MG63 (cell line): ENCODE results near the gene TBC1D14. TPM values are rescaled to one million over a fixed set of nuclear protein-coding genes. Genes with fewer than 3 reads are reported as not detected.

Experiments
- DNase-seq: peaks from one replicate; pipeline ENCODE4 v3.0.0-alpha.2; 2020
- H3K27me3 ChIP-seq: fragments of 250-450 bp; sonication (Bioruptor Pico); 2 replicates; pipeline ENCODE4 v1.5.1; 2020; ENCODE audit warnings: mild to moderate bottlenecking, moderate library complexity
- H3K36me3 ChIP-seq: fragments of 250-450 bp; sonication (Bioruptor Pico); 2 replicates; pipeline ENCODE4 v1.5.1; 2020; ENCODE audit warnings: mild to moderate bottlenecking, moderate library complexity
- H3K4me3 ChIP-seq: fragments of 250-450 bp; sonication (Bioruptor Pico); 2 replicates; pipeline ENCODE4 v1.5.1; 2020; ENCODE audit warnings: mild to moderate bottlenecking, moderate library complexity
- H3K9me3 ChIP-seq: fragments of 250-450 bp; sonication (Bioruptor Pico); 2 replicates; pipeline ENCODE4 v1.5.1; 2020; ENCODE audit warnings: mild to moderate bottlenecking, moderate library complexity
- total RNA-seq: library from RNA; depleted of rRNA; stranded (reverse); fragments of >200 nt; shearing (Covaris generic); gene quantifications from 2 replicates; pipeline ENCODE4 v1.2.3, GENCODE V29; 2014; ENCODE audit warnings: low replicate concordance

TBC1D14 gene
- total RNA-seq, 1 experiment from 2014 or later: 16.3 TPM

GRCh38 chr4:7043284-7044136, 133.9 kb downstream of the TBC1D14 start, which contains the start of gene TADA2B:
Gene TADA2B, plus strand, starts transcription at chr4:7043372. Its CDS starts 208 bp downstream, at chr4:7043580.
- DNase-seq: peak; percentile 27
- H3K36me3 ChIP-seq: no peaks in the 10 kb centered on the region
- no peaks in the 10 kb centered on the region for H3K9me3 ChIP-seq
- no peaks in the 10 kb centered on the region for H3K27me3 ChIP-seq
- H3K4me3 ChIP-seq: peak within 1 kb of the TSS; percentile 82

- Histone ChIP-seq H3K36me3 (no peaks in the 10 kb centered on the region), H3K27me3 (no peaks in the 10 kb centered on the region), H3K9me3 (no peaks in the 10 kb centered on the region), H3K4me3 (peak overlapping the region; percentile 82)
- DNase-seq: no peak
Measured at GRCh38 chr4:7044137-7044930, 134.7 kb downstream of the TBC1D14 start.

DNA sequence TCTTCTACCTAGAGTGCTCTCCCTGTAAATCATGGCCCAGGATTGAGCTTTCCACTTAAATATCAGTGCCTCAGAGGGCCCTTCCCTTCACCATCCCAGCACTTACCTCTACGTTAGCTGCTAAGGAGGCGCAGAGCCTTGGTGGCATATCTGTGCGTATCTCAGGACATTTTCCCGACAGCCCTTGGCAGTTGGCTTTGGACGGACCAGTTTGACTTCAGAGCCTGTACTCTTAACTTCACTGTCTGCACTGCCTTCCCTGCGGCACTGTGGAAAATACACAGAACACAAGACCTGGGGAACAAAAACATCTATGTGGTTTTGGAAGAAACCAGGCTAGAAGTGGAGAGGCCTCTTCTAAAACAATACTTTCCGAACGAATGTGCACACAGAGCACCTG, 135.9 kb downstream of the TBC1D14 start:
- Histone ChIP-seq H3K4me3 (no peak overlapping the region), H3K36me3 (no peaks in the 10 kb centered on the region), H3K27me3 (no peaks in the 10 kb centered on the region), H3K9me3 (no peaks in the 10 kb centered on the region)
- DNase-seq: no peak

GRCh38 chr4:7045961-7046921, 136.6 kb downstream of the TBC1D14 start:
- Histone ChIP-seq H3K4me3 (no peak overlapping the region), H3K9me3 (no peaks in the 10 kb centered on the region), H3K27me3 (no peaks in the 10 kb centered on the region), H3K36me3 (no peaks in the 10 kb centered on the region)
- DNase-seq: no peak

GRCh38 chr4:7046971-7047370, 137.3 kb downstream of the TBC1D14 start:
- Histone ChIP-seq H3K4me3 (no peak overlapping the region), H3K9me3 (no peaks in the 10 kb centered on the region), H3K36me3 (no peaks in the 10 kb centered on the region), H3K27me3 (no peaks in the 10 kb centered on the region)
- no peak for DNase-seq

GRCh38 chr4:7048642-7049041, 139.0 kb downstream of the TBC1D14 start:
- no peaks in the 10 kb centered on the region for H3K36me3 ChIP-seq
- H3K4me3 ChIP-seq: no peak overlapping the region
- H3K9me3 ChIP-seq: no peaks in the 10 kb centered on the region

GRCh38 chr4:7049295-7049694, 139.7 kb downstream of the TBC1D14 start:
- Histone ChIP-seq H3K4me3 (no peak overlapping the region), H3K36me3 (no peaks in the 10 kb centered on the region), H3K27me3 (no peaks in the 10 kb centered on the region), H3K9me3 (no peaks in the 10 kb centered on the region)
- no peak for DNase-seq

More at GRCh38 chr4:7048642-7049041, 139.0 kb downstream of the TBC1D14 start:
- no peak for DNase-seq
- H3K27me3 ChIP-seq: no peaks in the 10 kb centered on the region

DNA sequence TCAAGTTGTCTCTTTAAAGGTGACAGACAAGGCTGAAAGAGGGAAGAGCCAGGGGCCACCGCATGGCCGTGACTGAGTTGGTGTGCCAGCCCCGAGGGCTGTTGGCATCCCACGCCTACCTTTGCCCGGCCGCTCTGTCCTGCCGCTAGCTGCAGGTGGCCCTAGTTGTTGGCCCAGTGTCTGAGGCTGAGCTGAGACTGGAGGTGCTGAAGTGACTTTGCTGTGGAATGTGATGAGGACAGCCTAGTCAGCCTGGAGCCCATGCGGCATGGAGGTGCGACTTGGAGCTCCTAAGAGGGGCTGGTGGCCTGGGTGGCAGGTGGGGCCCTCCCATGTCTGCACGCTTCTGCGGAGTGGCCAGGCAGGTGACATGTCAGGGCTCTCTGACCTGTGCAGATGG, 140.1 kb downstream of the TBC1D14 start:
- Histone ChIP-seq H3K9me3 (no peaks in the 10 kb centered on the region), H3K4me3 (no peak overlapping the region)
- no peak for DNase-seq

DNA sequence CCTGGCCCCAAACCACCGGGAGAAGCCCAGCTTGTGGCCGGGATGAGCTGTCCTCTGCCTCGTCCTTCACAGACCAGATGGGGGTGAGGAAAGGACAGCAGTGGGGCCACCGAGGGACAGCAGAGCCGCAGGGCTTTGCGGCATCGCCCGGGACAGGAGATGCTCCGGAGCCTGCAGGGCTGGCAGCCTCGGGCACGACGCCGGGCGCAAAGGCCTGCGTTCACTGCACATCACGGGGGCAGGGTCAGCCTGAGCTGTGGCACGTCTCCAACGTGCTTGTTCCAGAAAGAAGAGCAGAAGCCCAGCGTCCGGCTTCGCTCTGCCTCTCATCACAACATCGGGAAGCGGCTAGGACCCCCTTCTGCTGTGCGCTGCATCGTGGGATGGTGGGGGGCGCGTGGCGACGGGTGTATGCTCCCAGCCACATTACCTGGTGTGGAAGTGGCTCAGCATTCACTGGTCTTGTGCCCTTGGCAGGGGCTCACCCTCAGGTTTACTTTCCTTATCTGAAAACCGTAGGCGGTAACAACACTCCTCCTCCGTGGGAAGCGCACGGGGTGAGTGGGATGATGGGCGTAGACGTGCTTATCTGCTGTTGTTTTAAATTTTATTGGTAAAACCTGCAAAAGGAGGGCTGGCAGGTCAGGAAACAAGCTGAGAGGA, 141.0 kb downstream of the TBC1D14 start:
- Histone ChIP-seq H3K4me3 (no peak overlapping the region), H3K9me3 (no peaks in the 10 kb centered on the region), H3K36me3 (no peaks in the 10 kb centered on the region), H3K27me3 (no peaks in the 10 kb centered on the region)
- no peak for DNase-seq

More for the DNA sequence above, 140.1 kb downstream of the TBC1D14 start:
- H3K27me3 ChIP-seq: no peaks in the 10 kb centered on the region
- H3K36me3 ChIP-seq: no peaks in the 10 kb centered on the region

DNA sequence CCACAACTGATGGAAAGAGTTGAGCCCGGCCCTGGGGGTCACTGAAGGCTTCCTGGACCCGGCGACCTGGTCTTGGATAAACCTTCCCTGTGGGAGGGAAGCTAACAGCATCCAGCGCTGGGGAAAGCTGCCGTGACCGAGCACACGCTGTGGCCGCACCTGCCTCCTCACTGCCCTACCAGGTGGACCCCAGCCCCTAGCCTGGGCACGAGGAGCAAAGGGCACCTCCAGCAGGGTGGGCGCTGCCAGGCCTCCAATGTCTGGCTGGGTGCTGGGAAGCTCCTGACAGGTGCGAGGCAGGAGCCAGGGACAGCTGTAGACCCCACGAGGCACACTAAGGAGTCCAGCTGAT, 141.5 kb downstream of the TBC1D14 start:
- H3K4me3 ChIP-seq: no peak overlapping the region
- no peaks in the 10 kb centered on the region for H3K9me3 ChIP-seq
- H3K27me3 ChIP-seq: no peaks in the 10 kb centered on the region
- no peaks in the 10 kb centered on the region for H3K36me3 ChIP-seq
- no peak for DNase-seq

DNA sequence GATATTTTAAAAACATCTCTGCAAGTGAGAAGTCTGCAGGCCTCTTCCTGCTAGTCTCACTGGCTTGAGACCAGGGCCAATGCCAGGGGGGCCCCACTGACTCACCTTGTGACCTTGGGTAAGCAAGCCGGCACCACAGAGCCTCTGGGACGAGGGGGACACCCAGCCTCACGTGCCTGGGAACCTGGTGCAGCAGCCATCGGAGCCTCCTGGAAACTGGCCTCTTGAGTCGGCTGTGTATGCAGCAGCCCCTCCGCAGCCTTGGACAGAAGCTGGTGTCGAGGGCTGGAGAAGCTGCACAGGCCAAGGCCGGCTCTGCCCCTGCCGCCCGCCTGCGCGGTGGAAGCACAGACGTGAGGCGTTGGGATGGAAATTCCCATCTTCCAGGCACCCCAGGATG, 142.3 kb downstream of the TBC1D14 start:
- no peaks in the 10 kb centered on the region for H3K9me3 ChIP-seq
- DNase-seq: no peak
- no peaks in the 10 kb centered on the region for H3K27me3 ChIP-seq
- no peak overlapping the region for H3K4me3 ChIP-seq
- no peaks in the 10 kb centered on the region for H3K36me3 ChIP-seq

DNA sequence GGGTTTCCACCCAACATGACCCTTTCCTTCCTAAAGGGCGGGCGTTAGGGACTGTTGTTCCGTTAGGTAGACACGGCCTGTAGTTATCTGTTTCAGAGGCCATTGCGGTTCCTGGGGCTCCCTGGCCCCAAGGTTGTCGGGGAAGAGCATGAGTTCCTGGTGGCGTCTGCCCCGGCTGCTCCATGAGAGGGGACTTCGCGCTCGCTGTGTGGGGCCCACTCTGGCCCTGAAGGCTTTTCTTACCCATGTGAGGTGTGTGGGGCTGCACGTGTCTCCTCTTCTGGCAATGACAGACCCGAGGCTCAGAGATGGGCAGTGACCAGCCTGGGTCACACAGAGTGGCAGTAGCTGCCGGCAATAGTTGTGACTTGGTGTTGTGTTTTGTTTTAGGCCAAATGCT, 142.7 kb downstream of the TBC1D14 start:
- Histone ChIP-seq H3K36me3 (no peaks in the 10 kb centered on the region), H3K27me3 (no peaks in the 10 kb centered on the region), H3K4me3 (no peak overlapping the region), H3K9me3 (no peaks in the 10 kb centered on the region)
- DNase-seq: no peak

DNA sequence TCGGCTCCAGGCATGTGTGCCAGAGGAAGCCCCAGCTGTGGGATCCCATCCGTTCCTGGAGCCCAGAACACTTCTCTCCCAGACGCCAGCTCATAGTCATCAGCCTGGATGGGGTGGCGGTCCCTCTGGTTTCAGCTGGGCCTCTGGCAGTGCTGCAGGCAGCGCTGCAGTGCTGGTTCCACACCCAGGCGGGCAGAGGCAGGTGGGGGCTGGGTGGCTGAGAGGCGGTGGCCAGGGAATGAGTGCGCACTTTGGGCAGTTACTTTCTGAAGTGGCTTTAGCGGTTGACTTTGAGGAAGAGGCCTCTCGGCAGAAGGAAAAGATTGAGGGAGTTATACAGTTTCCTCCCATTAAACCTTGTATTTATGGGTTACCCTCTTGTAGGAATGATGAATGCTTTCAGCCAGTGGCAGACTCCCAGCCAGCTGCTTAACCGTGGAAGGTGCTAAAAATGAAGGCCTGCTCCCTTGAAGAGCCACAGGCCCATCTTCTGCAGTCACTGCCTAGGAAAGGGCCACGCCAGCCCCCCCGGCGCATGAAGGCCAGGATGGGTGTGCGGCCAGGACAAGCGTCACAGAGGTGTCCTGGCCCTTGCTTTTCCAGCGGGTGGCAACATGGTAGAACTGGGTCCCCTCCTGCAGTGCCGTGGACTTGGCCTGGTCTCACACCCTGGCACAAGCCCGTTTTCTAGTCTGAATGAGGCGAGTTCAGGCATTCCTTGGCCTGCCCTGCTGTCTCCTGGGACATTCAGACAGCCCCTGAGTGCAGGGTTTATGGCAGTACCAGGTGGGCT, 143.5 kb downstream of the TBC1D14 start:
- DNase-seq: no peak
- Histone ChIP-seq H3K27me3 (no peaks in the 10 kb centered on the region), H3K4me3 (no peak overlapping the region), H3K9me3 (no peaks in the 10 kb centered on the region), H3K36me3 (no peaks in the 10 kb centered on the region)

DNA sequence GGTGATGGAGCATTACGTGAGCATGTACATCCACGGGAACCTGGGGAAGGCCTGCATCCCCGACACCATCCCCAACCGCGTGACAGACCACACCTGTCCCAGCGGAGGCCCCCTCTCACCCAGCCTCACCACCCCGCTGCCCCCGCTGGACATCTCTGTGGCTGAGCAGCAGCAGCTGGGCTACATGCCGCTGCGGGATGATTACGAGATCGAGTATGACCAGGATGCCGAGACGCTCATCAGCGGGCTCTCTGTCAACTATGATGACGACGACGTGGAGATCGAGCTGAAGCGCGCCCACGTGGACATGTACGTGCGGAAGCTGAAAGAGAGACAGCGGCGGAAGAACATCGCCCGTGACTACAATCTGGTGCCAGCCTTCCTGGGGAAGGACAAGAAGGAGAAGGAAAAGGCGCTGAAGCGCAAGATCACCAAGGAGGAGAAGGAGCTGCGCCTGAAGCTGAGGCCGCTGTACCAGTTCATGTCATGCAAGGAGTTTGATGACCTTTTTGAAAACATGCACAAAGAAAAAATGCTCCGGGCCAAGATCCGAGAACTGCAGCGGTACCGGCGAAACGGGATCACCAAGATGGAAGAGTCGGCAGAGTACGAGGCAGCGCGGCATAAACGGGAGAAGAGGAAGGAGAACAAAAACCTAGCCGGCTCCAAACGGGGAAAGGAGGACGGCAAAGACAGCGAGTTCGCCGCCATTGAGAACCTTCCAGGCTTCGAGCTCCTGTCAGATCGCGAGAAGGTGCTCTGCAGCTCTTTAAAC, 144.7 kb downstream of the TBC1D14 start:
- Histone ChIP-seq H3K4me3 (no peak overlapping the region), H3K9me3 (no peaks in the 10 kb centered on the region), H3K27me3 (no peaks in the 10 kb centered on the region), H3K36me3 (peaks cover 3% of the 10 kb centered on the region)
- no peak for DNase-seq
